ENCODE data around the gene SSTR3.

The SSTR3 gene

DNA sequence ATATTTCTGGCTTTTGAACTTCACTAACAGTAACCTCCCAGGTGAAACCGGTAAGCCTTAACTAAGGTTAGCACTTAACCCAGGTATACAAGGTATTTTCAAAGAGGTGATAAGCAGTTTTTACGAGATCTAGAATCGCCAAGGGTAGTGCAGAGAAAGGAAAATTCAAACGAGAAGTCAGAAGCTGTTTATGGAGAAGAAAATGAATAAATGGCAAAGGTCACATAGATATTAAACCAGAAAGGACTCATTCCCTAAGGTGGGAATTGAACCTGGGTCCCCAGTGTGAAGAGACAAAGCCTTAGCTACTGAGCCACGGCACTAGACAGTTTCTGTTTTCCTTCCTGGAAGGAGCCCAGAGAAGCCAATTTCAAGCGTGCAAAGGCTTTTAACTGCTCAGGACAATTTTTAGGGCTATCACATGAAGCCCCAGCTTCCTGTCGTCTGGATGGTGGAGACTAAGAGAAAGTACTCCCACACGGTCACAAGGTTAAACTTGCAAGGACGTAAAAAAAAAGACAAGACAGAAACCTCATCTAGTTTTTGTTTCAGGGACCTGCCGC lies 18.6 kb downstream of the SSTR3 start:
- DNase-seq, result no peak

DNA sequence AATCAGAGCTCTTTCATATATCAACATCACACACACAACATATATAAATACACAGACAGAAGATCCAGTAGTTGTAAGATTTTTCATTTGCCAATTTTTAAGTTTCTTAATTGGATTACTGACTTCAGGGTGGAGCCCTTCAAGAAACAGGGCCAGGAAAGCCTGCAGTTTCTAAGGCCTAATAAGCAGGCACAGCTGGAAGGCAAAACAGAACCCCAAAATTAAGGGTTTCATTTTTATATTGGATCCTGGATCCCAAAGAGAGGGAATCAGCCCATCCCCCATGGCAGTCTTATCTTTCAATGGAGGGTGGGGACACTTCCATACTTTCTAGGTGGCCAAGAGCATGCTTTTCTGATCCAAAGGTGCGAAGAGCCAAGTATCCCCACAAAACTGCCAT lies 19.5 kb downstream of the SSTR3 start:
- DNase-seq, result no peak

DNA sequence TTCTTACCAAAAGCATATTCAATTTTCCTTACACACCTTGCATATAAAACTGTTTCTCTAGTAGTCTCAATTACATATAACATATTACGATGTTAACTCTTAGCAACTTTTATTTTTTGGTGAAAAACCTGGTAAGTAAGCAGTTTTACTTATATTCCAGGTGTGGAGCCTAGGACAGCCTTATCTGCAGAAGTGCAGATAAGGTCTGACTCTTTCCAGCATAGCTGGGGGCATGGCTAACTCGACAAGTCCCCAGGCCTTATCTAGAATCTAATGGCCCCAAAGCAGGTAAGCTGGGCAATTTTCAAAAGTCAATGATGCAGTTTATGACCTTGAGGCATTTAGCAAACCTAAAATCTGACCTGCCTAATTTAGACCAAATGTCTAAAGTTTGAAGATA lies 20.1 kb downstream of the SSTR3 start:
- no peak for DNase-seq

DNA sequence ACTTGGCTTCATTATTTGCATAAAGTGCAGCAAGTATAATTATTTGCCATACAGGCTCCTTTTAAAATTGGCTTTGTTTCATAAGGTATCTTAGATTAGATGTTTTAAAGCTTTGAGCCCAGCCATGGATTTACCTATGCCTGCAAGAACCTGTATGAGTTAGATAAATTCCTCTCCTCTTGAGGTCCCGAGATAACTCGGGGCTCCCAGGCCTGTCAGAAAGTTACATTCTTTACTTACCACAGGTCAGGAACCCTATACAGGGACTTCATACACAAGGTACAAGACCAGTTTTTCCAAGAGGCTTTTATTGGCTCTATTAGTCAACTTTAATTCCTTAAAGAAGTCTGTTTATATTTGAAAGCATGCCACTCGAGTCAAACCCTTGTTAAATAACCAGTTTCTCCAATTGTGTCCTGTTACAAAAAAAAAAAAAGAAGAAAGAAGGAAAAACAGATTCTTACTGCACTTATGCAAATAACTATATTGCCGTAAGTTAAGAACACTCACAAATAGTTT lies 22.0 kb downstream of the SSTR3 start:
- no peak for DNase-seq

DNA sequence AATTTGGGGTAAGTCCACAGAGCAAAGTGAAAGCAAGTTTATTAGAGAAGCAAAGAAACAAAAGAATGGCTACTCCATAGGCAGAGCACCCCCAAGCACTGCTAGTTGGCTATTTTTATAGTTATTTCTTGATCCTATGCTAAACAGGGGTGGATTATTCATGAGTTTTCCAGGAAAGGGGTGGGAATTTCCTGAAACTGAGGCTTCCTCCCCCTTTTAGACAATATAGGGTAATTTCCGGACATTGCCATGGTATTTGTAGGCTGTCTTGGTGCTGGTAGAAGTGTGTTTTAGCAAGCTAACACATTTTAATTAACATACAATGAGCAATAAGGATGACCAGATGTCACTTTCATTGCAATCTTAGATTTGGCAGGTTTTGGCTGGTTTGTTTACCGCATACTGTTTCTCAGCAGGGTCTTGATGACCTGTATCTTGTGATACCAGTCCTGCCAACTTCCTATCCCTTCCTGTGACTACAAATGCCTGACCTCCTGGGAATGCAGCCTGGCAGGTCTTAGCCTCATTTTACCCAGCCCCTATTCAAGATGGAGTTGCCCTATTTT lies 23.3 kb downstream of the SSTR3 start:
- no peak for DNase-seq

DNA sequence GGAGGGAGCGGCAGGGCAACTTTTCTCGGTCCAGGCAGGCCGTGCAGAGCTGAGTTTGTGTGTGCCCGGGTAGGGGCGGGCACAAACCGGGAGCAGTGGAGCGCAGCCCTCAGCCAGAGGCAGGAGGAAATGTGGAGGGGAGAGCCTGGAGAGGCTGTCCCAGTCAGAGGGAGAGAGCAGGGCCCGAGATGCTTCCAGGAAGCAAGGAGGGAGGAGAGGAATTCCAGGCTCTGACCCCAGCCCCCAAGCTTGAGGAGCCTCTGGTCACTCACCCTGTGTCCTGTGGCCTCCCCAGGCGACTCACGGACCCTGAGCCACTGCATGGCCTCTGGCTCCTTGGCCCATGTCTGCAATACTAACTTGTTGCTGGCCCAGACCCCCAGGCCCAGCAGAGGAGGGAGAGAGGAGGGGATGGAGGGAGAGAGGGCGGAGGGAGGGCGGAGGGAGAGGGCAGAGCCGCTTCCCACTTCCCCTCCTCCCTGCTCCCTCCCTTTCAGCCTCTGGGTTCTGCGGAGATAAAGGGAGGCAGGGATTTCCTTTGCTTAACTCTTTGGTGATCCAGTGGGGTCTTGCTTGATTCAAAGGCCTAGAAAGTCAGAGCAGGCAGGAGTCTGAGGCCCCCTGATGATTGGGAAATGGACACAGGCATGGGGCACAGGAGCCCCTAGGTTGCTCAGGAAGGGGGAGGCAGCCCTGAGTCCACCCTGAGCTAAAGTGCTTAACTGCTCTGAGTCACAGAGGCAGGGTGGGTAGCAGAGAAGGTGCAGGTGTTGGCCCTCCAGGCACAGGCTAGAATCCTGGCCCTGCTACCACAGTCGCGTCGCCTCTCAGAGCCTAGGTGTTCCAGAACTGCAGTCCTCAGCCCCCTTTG lies 24.2 kb downstream of the SSTR3 start, which contains the start of gene C1QTNF6:
C1QTNF6 (minus strand) TSS at position 357 of the 871 bp plus-strand sequence; CDS start at position 323, 34 bp downstream.
- no peak for DNase-seq

DNA sequence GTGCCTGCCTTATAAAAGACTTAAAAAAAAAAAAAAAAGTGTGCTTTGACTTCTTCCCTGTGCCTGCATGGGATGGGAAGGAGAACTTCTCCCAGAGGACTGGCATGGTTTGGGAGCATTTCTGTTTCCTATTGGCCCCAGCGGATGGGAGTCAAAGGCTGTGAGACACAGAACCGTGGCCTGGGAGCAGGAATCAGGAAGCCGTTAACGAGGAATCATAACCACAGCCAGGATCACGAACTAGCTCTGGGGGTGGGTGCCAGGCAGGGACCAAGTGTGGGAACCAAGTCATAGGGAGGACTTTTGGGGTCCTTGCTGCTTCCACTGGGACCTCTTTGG lies 24.8 kb downstream of the SSTR3 start:
- DNase-seq, result no peak

DNA sequence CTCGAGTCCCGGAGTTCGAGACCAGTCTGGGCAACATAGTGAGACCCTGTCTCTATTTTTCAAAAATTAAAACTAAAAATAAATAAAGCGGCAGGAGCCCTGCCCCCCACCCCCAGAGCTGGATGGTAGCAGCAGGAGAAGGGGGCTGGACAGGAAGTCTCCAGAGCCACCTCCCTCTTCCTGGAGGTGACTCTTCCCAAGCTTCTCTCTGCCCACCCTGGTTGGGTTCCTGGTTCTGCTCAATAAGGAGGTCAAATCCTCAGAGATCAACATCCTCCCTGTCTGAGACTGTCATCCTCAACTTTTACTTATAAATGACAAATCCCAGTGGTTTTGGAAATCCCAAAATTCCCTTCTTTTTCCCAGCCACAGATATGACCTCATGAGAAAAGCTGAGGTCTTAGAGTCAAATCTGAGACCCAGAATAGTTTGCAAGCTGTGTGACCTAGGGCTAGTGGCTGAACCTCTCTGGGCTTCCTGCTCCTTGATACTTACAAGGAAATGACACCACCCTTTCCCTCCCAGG lies 25.2 kb downstream of the SSTR3 start:
- DNase-seq, result no peak

- DNase-seq, result peak; percentile 64
Observed at GRCh38 chr22:37186228-37186996, 25.9 kb downstream of the SSTR3 start.

- no peak for DNase-seq
Observed at GRCh38 chr22:37185646-37186227, 26.5 kb downstream of the SSTR3 start.

DNA sequence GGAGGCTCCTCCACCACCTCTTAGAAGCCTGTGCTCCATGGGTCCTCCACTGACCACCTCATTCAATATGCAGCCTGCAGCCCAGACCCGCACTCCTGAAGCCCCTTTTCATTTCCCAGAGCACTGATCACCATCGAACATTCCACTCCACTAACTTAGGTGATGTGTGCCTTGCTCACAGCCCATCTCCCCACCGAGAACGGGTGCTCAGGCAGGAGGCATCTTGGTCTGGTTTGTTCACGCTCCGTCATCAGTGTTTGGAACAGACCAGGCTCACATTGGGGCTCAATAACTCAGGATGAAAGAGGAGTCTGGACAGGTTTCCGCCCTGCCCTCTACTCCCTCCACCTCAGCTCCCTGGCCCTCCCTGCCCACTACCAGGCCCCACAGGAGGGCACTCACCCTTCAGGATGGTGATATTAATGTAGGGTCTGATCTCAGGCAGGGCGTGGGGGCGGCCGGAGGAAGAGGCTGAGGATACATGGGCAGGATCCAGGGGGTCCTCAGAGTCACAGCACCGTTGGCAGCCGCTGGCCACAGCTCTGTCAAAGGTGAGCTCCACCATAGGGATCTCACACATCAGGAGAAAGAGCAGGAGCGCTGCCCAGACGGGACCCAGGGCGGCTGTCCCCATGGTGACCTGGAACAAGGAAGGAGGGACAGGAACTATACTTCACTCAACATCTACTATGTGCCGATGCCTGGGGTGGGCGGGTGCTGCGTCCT lies 27.3 kb downstream of the SSTR3 start:
- no peak for DNase-seq

GRCh38 chr22:37184380-37184755 lies 27.9 kb downstream of the SSTR3 start:
- no peak for DNase-seq

DNA sequence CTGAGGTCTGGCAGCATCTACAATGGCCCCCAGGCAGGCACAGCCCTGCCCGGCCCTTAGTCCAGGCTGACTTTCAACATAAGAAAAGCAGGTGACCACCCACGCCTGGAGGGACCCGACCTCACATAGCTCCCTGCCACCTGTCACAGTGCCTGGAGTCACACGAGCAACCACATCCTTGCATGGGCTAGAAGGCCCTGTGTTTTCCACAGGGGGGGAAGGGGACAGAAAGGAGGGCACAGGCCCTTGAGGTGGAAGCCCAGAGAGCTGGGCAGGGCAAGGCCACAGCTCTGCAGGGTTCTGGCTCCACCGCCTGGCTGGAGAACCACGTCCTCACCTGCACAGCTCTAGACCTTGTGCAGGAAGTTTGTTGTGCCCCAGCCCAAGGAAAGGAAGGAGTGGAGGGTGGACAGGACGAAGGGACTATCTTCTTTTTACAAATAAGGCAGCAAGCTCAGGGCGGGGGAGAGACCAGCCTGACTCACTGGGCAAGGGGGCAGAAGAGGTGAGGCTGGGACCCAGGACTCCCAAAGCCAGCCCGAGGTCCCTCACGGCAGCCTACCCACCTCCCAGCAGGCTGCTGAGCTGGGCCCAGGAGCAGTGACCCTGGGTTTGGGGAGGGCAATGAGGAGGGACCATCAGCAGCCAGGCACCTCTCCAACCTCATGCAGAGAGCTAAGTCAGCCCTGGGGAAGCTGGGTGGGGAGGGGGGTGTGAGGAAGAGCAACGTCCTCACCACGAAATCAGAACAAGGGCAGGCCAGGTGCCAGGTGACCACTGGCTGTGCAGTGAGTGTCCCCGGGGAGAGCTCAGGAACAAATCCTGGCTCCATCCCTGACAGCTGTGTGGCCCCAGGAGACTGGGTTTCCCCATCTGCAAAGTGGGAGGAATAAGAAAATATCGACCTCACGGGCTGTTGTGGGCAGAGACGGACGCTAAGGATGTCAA lies 28.6 kb downstream of the SSTR3 start:
- no peak for DNase-seq

- no peak for DNase-seq
Observed at GRCh38 chr22:37182949-37183245, 29.4 kb downstream of the SSTR3 start.

GRCh38 chr22:37182101-37182948 lies 30.0 kb downstream of the SSTR3 start:
- DNase-seq, result no peak

DNA sequence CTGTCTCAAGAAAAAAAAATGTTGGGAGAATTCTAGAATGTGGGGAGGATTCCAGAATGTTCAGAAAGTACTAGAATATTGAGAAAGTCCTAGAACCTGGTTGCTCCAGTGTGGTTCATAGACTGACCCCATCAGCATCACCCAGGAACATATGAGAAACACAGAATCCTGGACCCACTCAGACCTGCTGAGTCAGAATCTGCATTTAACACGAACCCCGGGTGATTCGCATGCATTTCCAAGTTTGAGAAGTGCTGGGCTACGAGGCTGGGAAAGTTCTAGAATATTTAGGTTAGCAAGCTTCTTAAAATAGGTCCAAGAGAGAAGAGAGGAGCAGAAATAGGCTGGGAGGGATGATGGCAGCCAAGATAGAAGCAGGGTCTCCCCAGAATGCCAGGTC lies 30.6 kb downstream of the SSTR3 start:
- no peak for DNase-seq

DNA sequence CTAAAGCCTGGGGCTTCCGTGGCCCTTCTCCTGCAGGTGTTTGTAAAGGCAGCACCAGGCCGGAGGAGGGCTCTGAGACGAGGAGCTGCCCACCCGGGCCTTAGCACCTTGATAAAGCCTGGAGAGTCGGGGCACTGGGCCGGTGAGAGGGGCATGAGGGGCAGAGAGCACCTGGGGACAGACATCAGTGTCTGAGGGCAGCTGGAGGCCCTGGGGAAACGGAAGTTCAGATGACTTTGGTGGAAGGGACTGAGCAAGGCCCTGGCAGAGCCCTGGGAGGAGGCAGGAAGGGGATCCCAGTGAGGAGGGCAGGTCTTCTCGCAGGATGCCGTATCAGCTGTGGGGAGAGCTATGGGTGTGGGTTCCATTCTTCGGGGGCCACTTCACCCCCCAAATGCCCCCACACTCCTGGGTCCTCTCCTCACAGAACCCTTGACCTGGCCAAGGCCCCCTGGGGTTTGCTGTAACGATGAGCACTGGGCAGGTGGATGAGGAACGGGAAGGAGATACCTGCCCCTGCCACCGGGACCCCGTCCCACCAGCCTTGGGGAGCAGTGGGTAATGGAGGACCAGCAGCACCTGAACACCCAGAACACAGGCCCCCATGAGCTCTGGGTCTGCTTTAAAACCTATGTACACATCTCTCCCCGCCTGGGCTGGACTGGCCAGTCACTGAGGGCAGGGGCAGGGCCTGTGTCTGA lies 31.6 kb downstream of the SSTR3 start:
- DNase-seq, result no peak

- DNase-seq, result no peak
Observed at GRCh38 chr22:37179622-37180420, 32.5 kb downstream of the SSTR3 start.

DNA sequence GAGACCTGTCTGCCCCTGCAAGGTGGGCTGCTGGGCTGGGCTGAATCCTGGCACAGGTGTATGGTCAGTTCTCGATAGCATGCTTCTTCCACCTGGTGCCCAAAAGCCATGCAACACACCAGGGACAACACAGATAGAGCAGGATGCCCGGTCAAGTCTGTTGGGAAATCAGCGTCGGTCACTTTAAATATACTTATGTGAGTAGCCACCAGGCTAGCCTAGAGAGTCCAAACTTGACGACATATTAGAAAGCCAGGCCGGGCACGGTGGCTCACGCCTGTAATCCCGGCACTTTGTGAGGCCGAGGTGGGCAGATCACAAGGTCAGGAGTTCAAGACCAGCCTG lies 33.2 kb downstream of the SSTR3 start:
- DNase-seq, result no peak
